Jurkat, Clone E6-1 (cell line): ENCODE results near the gene OR6A2. TPM values are rescaled to one million over a fixed set of nuclear protein-coding genes. Genes with fewer than 3 reads are reported as not detected.
"Not testable (repeated sequence)": the region's sequence is repeated elsewhere in the genome, so short reads cannot be mapped to it uniquely, and the experiment has no call there.

Experiments
- DNase-seq: peaks from one replicate; pipeline ENCODE4 v3.0.0-alpha.2; 2011; ENCODE audit warnings: low read depth, low spot score
- H3K4me3 ChIP-seq: 2 replicates; pipeline ENCODE4 v1.5.1; 2011; ENCODE audit warnings: mild to moderate bottlenecking, low read length, control low read depth, moderate library complexity
- polyA plus RNA-seq: library from polyadenylated mRNA; unstranded; fragments of >200 nt; gene quantifications from one replicate; pipeline ENCODE4 v1.2.1, GENCODE V29; 2012; ENCODE audit warnings: missing spikeins; ENCODE audit not compliant: insufficient read length, insufficient read depth

Gene OR6A2
- not detected for polyA plus RNA-seq

GRCh38 chr11:6799402-6799801 lies at the start of gene OR6A2:
Gene OR6A2, minus strand, starts transcription at chr11:6799689. Its CDS starts 3,981 bp downstream, at chr11:6795708.
- no peak for DNase-seq
- no peak within 1 kb of the TSS for H3K4me3 ChIP-seq

- DNase-seq, result no peak
These were observed 45.9 kb upstream of the OR6A2 start, which contains the start of gene OR10A5 for GRCh38 chr11:6845383-6845782. Gene OR10A5, plus strand, starts transcription at chr11:6845683. Its CDS starts 0 bp downstream, at chr11:6845683.

GRCh38 chr11:6844356-6844755 lies 44.9 kb upstream of the OR6A2 start:
- no peak for DNase-seq
- no peak overlapping the region for H3K4me3 ChIP-seq

More at GRCh38 chr11:6845383-6845782, 45.9 kb upstream of the OR6A2 start, which contains the start of gene OR10A5:
- H3K4me3 ChIP-seq, result no peak within 1 kb of the TSS

GRCh38 chr11:6843670-6844069 lies 44.2 kb upstream of the OR6A2 start:
- H3K4me3 ChIP-seq, result no peak overlapping the region
- no peak for DNase-seq

- DNase-seq, result no peak
- no peak overlapping the region for H3K4me3 ChIP-seq
These were observed 42.2 kb upstream of the OR6A2 start for GRCh38 chr11:6841694-6842093.

GRCh38 chr11:6834021-6834420 lies 34.5 kb upstream of the OR6A2 start:
- no peak overlapping the region for H3K4me3 ChIP-seq
- DNase-seq, result no peak

- no peak for DNase-seq
- H3K4me3 ChIP-seq, result no peak overlapping the region
These were observed 33.9 kb upstream of the OR6A2 start for GRCh38 chr11:6833356-6833755.

- H3K4me3 ChIP-seq, result no peak overlapping the region
- no peak for DNase-seq
These were observed 28.6 kb upstream of the OR6A2 start for GRCh38 chr11:6828103-6828502.

- DNase-seq, result no peak
- no peak overlapping the region for H3K4me3 ChIP-seq
These were observed 25.8 kb upstream of the OR6A2 start for GRCh38 chr11:6825231-6825744.

- DNase-seq, result no peak
- no peak overlapping the region for H3K4me3 ChIP-seq
These were observed 24.8 kb upstream of the OR6A2 start for GRCh38 chr11:6824136-6824823.

- DNase-seq, result no peak
- no peak overlapping the region for H3K4me3 ChIP-seq
These were observed 19.5 kb upstream of the OR6A2 start for GRCh38 chr11:6818967-6819366.

- no peak overlapping the region for H3K4me3 ChIP-seq
- DNase-seq, result no peak
These were observed 18.2 kb upstream of the OR6A2 start for GRCh38 chr11:6817694-6818093.

GRCh38 chr11:6813656-6814055 lies 14.2 kb upstream of the OR6A2 start:
- no peak for DNase-seq
- H3K4me3 ChIP-seq, result no peak overlapping the region

GRCh38 chr11:6812390-6813005 lies 13.0 kb upstream of the OR6A2 start:
- H3K4me3 ChIP-seq, result no peak overlapping the region
- peak; percentile 51 for DNase-seq

GRCh38 chr11:6801075-6801474 lies 1.6 kb upstream of the OR6A2 start:
- not testable (repeated sequence) for H3K4me3 ChIP-seq, DNase-seq

- DNase-seq, result no peak
- H3K4me3 ChIP-seq, result no peak overlapping the region
These were observed 4.8 kb downstream of the OR6A2 start for GRCh38 chr11:6794639-6795038.

GRCh38 chr11:6790546-6790945 lies 8.9 kb downstream of the OR6A2 start:
- no peak overlapping the region for H3K4me3 ChIP-seq
- DNase-seq, result no peak

GRCh38 chr11:6782720-6783119 lies 16.8 kb downstream of the OR6A2 start, which contains the start of gene OR2AG1:
Gene OR2AG1, plus strand, starts transcription at chr11:6783020. Its CDS starts 2,018 bp downstream, at chr11:6785038.
- no peak within 1 kb of the TSS for H3K4me3 ChIP-seq
- DNase-seq, result no peak

GRCh38 chr11:6780829-6781228 lies 18.7 kb downstream of the OR6A2 start:
- no peak overlapping the region for H3K4me3 ChIP-seq
- DNase-seq, result no peak

GRCh38 chr11:6778518-6778917 lies 21.0 kb downstream of the OR6A2 start:
- no peak overlapping the region for H3K4me3 ChIP-seq
- DNase-seq, result no peak
